GM12878 (cell line): ENCODE results near the gene HOOK2. TPM values are rescaled to one million over a fixed set of nuclear protein-coding genes. Genes with fewer than 3 reads are reported as not detected.
A peak's percentile ranks its signal among the peaks of the same experiment; 100 is the strongest.

Experiments
- ATAC-seq: fragments of 200-7000 bp; cut with Tn5 transposase; 3 replicates; pipeline ENCODE4 v1.9.1; 2020; ENCODE audit warnings: mild to moderate bottlenecking, moderate library complexity
- BruUV-seq: library from RNA; stranded (reverse); fragments of 400-500 nt; replicated peaks from 2 replicates; lab custom pipeline; 2021; lab: Mats Ljungman, UMichigan
- CTCF ChIA-PET: fragments of 300-600 bp; sonication (Branson Sonifier 250); formaldehyde crosslinking; extraction: SDS; loops from one replicate; lab custom pipeline; 2021; ENCODE audit warnings: inconsistent platforms; lab: Yijun Ruan, JAX
- POLR2A ChIA-PET: fragments of 350-600 bp; formaldehyde crosslinking; extraction: SDS; loops from one replicate; lab custom pipeline; 2021; ENCODE audit warnings: inconsistent platforms; lab: Charles Lee
- RAD21 ChIA-PET: fragments of 300-600 bp; sonication (Branson Sonifier 250); formaldehyde crosslinking; loops from one replicate; lab custom pipeline; 2023; ENCODE audit warnings: antibody characterized with exemption; ENCODE audit not compliant: unreplicated experiment; lab: Charles Lee
- SMC1A ChIA-PET: fragments of 300-600 bp; sonication (Branson Sonifier 250); formaldehyde crosslinking; loops from one replicate; lab custom pipeline; 2023; ENCODE audit not compliant: unreplicated experiment, uncharacterized antibody; lab: Charles Lee
- DNase-seq: peaks from one replicate; pipeline ENCODE4 v3.0.0-alpha.2; 2011; ENCODE audit warnings: low read depth, low spot score
- FAIRE-seq: peaks from 3 replicates; lab custom pipeline; 2011; peaks lifted over from hg19 to GRCh38; lab: Jason Lieb, UNC
- H2AFZ ChIP-seq: 2 replicates; pipeline ENCODE4 v1.6.0; 2011; ENCODE audit warnings: low read depth, low read length, control low read depth; ENCODE audit not compliant: control insufficient read depth
- H3K27ac ChIP-seq: 2 replicates; pipeline ENCODE4 v1.5.1; 2011; ENCODE audit warnings: control low read depth; ENCODE audit not compliant: control insufficient read depth, insufficient read depth
- H3K27me3 ChIP-seq, 2 experiments: replicated peaks in 1 of 2; 2 replicates each; pipeline versions ENCODE4 v1.6.0 to v1.6.1; 2011; ENCODE audit warnings: low read length in 1 of 2; ENCODE audit not compliant: control insufficient read depth in 2 of 2, insufficient read depth in 2 of 2
- H3K36me3 ChIP-seq, 2 experiments: 2 replicates each; pipeline ENCODE4 v1.5.1; 2011; ENCODE audit warnings: low read length in 1 of 2; ENCODE audit not compliant: control insufficient read depth in 2 of 2, insufficient read depth in 2 of 2
- H3K4me1 ChIP-seq: 2 replicates; pipeline ENCODE4 v1.6.1; 2011; ENCODE audit warnings: mild to moderate bottlenecking, low read length, moderate library complexity, mixed read lengths; ENCODE audit not compliant: control insufficient read depth, insufficient read depth
- H3K4me2 ChIP-seq: 2 replicates; pipeline ENCODE4 v1.6.0; 2011; ENCODE audit warnings: control low read depth; ENCODE audit not compliant: control insufficient read depth, insufficient read depth
- H3K4me3 ChIP-seq: fragments of 200-600 bp; sonication (generic); 2 replicates; pipeline ENCODE4 v1.5.1; 2016
- H3K79me2 ChIP-seq: 2 replicates; pipeline ENCODE4 v1.6.0; 2011; ENCODE audit warnings: low read length; ENCODE audit not compliant: control insufficient read depth, insufficient read depth
- H3K9ac ChIP-seq: 2 replicates; pipeline ENCODE4 v1.8.0; 2011; ENCODE audit warnings: low read length, control low read depth, mixed read lengths; ENCODE audit not compliant: control insufficient read depth, insufficient read depth
- H3K9me3 ChIP-seq: replicated peaks from 3 replicates; pipeline ENCODE4 v1.5.1; 2011; ENCODE audit warnings: mild to moderate bottlenecking, low read length; ENCODE audit not compliant: control insufficient read depth, insufficient read depth
- H4K20me1 ChIP-seq: 2 replicates; pipeline ENCODE4 v1.6.0; 2011; ENCODE audit not compliant: control insufficient read depth, insufficient read depth
- BCL11A ChIP-seq: IDR thresholded peaks from 2 replicates; pipeline ENCODE4 v1.6.1; 2011; ENCODE audit warnings: low read depth, low read length
- EGR1 ChIP-seq, 2 experiments: IDR thresholded peaks; 1 replicate in 1 of 2; 2 replicates in 1 of 2; pipeline ENCODE4 v1.6.1; 2011 to 2012; ENCODE audit warnings: low read depth in 2 of 2, low read length in 2 of 2, borderline replicate concordance in 1 of 2, mild to moderate bottlenecking in 1 of 2, moderate library complexity in 1 of 2
- GATAD2B ChIP-seq: fragments of 450-650 bp; conservative IDR thresholded peaks from 2 replicates; pipeline ENCODE4 v1.6.1; 2017; ENCODE audit warnings: low read depth, mild to moderate bottlenecking, moderate library complexity
- HDGF ChIP-seq: fragments of 450-650 bp; IDR thresholded peaks from 2 replicates; pipeline ENCODE4 v1.6.1; 2016; ENCODE audit warnings: antibody characterized with exemption
- LARP7 ChIP-seq: fragments of 450-650 bp; IDR thresholded peaks from 2 replicates; pipeline ENCODE4 v1.6.1; 2017; ENCODE audit warnings: mild to moderate bottlenecking
- MYC ChIP-seq: IDR thresholded peaks from 2 replicates; pipeline ENCODE4 v1.6.1; 2011; ENCODE audit warnings: mild to moderate bottlenecking, low read length, moderate library complexity, inconsistent platforms; ENCODE audit not compliant: insufficient read depth, insufficient replicate concordance, insufficient read length, severe bottlenecking
- NR2F1 ChIP-seq: fragments of 450-650 bp; conservative IDR thresholded peaks from 2 replicates; pipeline ENCODE4 v1.6.1; 2017; ENCODE audit warnings: mild to moderate bottlenecking
- POLR2A ChIP-seq: IDR thresholded peaks from 2 replicates; pipeline ENCODE4 v1.6.1; 2011; ENCODE audit warnings: low read depth, mild to moderate bottlenecking, low read length
- SMARCA5 ChIP-seq: fragments of 450-650 bp; IDR thresholded peaks from 2 replicates; pipeline ENCODE4 v1.6.1; 2017; ENCODE audit warnings: mild to moderate bottlenecking
- TCF12 ChIP-seq: IDR thresholded peaks from 2 replicates; pipeline ENCODE4 v1.6.1; 2011; ENCODE audit warnings: low read depth, mild to moderate bottlenecking, low read length
- TCF3 ChIP-seq: IDR thresholded peaks from 2 replicates; pipeline ENCODE4 v1.6.1; 2012; ENCODE audit warnings: low read depth, mild to moderate bottlenecking, low read length, borderline replicate concordance; ENCODE audit not compliant: insufficient read depth
- WGBS: methylation state at CpG from one replicate; pipeline ENCODE4 v1.1.6; 2016; ENCODE audit warnings: low lambda C conversion rate; ENCODE audit not compliant: insufficient replicate concordance, insufficient coverage; ENCODE audit errors: missing lambda C conversion rate; 5-methylcytosine and 5-hydroxymethylcytosine counted together
- in situ Hi-C: fragments of 300-500 bp; cut with MboI; formaldehyde crosslinking; loops from 9 replicates; pipeline ENCODE4 v1.14.3; 2018; ENCODE audit warnings: mixed read lengths
- intact Hi-C: fragments of 100-400 bp; cut with micrococcal nuclease; formaldehyde crosslinking; loops from one replicate; pipeline ENCODE4 v1.14.2; 2022; ENCODE audit not compliant: unreplicated experiment
- polyA plus RNA-seq, 11 experiments: library from polyadenylated mRNA; depleted of rRNA in 4 of 11; unstranded in 6 of 11; stranded (reverse) in 5 of 11; fragments of >200 nt; fragmentation: Nextera tagmentation in 4 of 11; fragmentation: Illumina TruSeq in 1 of 11; extraction: Ambion mirVana in 4 of 11; extraction: Trizol in 1 of 11; gene quantifications; 1 replicate in 1 of 11; 2 replicates in 10 of 11; pipeline versions ENCODE4 v1.2.1 to v1.2.3, GENCODE V29; 2011 to 2016; ENCODE audit warnings: inconsistent platforms in 2 of 11, missing spikeins in 2 of 11, low read depth in 1 of 11
- total RNA-seq, 4 experiments: library from RNA; depleted of rRNA in 3 of 4; stranded (reverse); fragments of >200 nt in 3 of 4; fragmentation: Illumina TruSeq in 1 of 4; extraction: Trizol in 1 of 4; gene quantifications; 2 replicates each; pipeline versions ENCODE4 v1.2.1 to v1.2.3, GENCODE V29; 2013 to 2021
- TF ChIP-seq, protein P1 (sequence below): IDR thresholded peaks from 2 replicates; pipeline ENCODE4 v1.6.1; 2012; ENCODE audit warnings: low read depth, low read length, improper control_type of control experiment
- TF ChIP-seq, protein P2 (sequence below): fragments of 450-650 bp; IDR thresholded peaks from 2 replicates; pipeline ENCODE4 v1.6.1; 2016; ENCODE audit warnings: mild to moderate bottlenecking
- TF ChIP-seq, protein P3 (sequence below), 3 experiments: IDR thresholded peaks in 2 of 3; conservative IDR thresholded peaks in 1 of 3; 2 replicates each; pipeline ENCODE4 v1.5.1; 2011; ENCODE audit warnings: low read depth in 3 of 3, low read length in 3 of 3, mild to moderate bottlenecking in 3 of 3, control low read depth in 2 of 3, moderate library complexity in 2 of 3, inconsistent platforms in 1 of 3, mixed read lengths in 1 of 3; ENCODE audit not compliant: control insufficient read depth in 2 of 3, insufficient read depth in 1 of 3; ENCODE audit errors: extremely low read depth in 1 of 3

Gene HOOK2
- total and polyA plus RNA-seq, 10 of the 15 experiments (the other 5 are each of a cell fraction or from before 2014, with no cell fraction given): 1.5 to 9.6 (median 6.2) TPM

DNA sequence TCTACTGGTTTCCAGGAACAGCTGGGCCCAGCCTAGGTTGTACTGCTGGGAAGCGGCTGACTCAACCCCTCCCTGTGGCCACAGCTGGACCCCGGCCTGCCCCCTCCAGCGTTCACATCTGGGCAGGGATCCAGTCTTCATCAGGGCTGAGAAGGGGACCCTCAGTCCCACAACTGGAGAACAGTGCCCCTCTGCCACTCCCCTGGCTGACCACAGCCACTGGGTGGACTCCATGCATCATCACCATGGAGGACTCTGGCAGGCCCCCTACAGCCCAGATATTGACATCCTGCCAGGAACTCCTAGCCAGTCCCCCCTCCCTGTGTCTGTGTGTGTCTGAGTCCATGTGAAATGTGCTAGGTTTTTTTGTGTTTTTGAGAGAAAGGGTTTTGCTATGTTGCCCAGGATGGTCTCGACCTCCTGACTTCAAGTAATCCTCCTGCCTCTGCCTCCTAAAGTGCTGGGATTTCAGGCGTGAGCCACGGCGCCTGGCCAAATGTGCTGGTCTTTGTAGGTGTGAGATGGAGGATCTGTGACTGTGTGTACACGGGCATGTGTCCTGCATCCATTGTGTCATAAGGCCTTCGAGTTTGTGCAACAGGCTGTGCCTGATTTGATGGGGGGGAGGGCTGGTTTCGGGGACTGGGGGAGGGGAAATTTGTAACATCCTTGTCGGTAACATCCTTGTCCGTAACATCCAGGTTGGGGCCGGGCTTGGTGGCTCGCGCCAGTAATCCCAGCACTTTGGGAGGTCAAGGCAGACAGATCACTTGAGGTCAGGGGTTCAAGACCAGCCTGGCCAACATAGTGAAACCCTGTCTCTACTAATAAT is 4.0 kb upstream of the HOOK2 start:
- POLR2A ChIA-PET: interaction anchor here (1.6 to 9.3 kb wide), 3 partner anchors 9 to 21 kb away, joined by 6 to 303 read pairs (median 66); partner anchors contain the start of gene JUNB
- H4K20me1 ChIP-seq: no peaks in the 10 kb centered on the region
- CTCF ChIA-PET: interaction anchor here (1.3 to 12.1 kb wide), 7 partner anchors 8 to 68 kb away, joined by 4 to 537 read pairs (median 18); partner anchors contain the start of genes JUNB, PRDX2, RNASEH2A and THSD8
- SMC1A ChIA-PET: interaction anchor here (1.0 to 8.4 kb wide), 6 partner anchors 8 to 186 kb away, joined by 3 to 240 read pairs (median 11); partner anchors contain the start of gene JUNB
- peak overlapping the region; percentile 99 for H3K4me2 ChIP-seq
- H3K27me3 ChIP-seq: no peaks in the 10 kb centered on the region
- intact Hi-C loops: no loop called here
- RAD21 ChIA-PET: interaction anchor here (1.3 to 4.8 kb wide), 4 partner anchors 8 to 112 kb away, joined by 3 to 303 read pairs (median 31); partner anchors contain the start of genes GCDH and JUNB
- no TSS peak for BruUV-seq
- FAIRE-seq: no peak
- H3K36me3 ChIP-seq: no peaks in the 10 kb centered on the region
- 58% methylated on average over 15 of the region's 15 CpGs for WGBS
- H3K27ac ChIP-seq: peak overlapping the region; percentile 91
- no peaks in the 10 kb centered on the region for H3K9me3 ChIP-seq
- peak overlapping the region; percentile 78; the same call in 1 of the 2 replicates for H2AFZ ChIP-seq
- H3K4me1 ChIP-seq: peaks cover 45% of the 10 kb centered on the region
- ATAC-seq: peak; percentile 4; the same call in 1 of the 3 replicates
- in situ Hi-C loops: no loop called here
- peaks cover 9% of the 10 kb centered on the region for H3K79me2 ChIP-seq
- peak overlapping the region; percentile 76 for H3K4me3 ChIP-seq
- H3K9ac ChIP-seq: peak overlapping the region; percentile 94
- TF ChIP-seq NR2F1 (0 out of 2 replicates have a peak, but pooled peaks have one; percentile 16), TCF3 (0 out of 2 replicates have a peak, but pooled peaks have one; percentile 37), TCF12 (peak; percentile 62; the same call in 1 of the 2 replicates), SMARCA5 (no peak), POLR2A (peak; percentile 58; the same call in 1 of the 2 replicates), GATAD2B (peak; percentile 83), BCL11A (no peak), EGR1 (IDR thresholded peaks at IDR 0.05; ENCODE audit: borderline replicate concordance in 1 of 2, low read depth in 2 of 2, low read length in 2 of 2) (0 out of 3 replicates have a peak, but pooled peaks of 1 of the 2 experiments have one; percentile 25), MYC (no peak), HDGF (peak; percentile 43; the same call in 1 of the 2 replicates), LARP7 (0 out of 2 replicates have a peak, but pooled peaks have one; percentile 46)
- TF ChIP-seq, protein P1, sequence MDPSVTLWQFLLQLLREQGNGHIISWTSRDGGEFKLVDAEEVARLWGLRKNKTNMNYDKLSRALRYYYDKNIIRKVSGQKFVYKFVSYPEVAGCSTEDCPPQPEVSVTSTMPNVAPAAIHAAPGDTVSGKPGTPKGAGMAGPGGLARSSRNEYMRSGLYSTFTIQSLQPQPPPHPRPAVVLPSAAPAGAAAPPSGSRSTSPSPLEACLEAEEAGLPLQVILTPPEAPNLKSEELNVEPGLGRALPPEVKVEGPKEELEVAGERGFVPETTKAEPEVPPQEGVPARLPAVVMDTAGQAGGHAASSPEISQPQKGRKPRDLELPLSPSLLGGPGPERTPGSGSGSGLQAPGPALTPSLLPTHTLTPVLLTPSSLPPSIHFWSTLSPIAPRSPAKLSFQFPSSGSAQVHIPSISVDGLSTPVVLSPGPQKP: no peak
- TF ChIP-seq, protein P2, sequence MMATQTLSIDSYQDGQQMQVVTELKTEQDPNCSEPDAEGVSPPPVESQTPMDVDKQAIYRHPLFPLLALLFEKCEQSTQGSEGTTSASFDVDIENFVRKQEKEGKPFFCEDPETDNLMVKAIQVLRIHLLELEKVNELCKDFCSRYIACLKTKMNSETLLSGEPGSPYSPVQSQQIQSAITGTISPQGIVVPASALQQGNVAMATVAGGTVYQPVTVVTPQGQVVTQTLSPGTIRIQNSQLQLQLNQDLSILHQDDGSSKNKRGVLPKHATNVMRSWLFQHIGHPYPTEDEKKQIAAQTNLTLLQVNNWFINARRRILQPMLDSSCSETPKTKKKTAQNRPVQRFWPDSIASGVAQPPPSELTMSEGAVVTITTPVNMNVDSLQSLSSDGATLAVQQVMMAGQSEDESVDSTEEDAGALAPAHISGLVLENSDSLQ: peak; percentile 29; the same call in 1 of the 2 replicates
- TF ChIP-seq, protein P3, sequence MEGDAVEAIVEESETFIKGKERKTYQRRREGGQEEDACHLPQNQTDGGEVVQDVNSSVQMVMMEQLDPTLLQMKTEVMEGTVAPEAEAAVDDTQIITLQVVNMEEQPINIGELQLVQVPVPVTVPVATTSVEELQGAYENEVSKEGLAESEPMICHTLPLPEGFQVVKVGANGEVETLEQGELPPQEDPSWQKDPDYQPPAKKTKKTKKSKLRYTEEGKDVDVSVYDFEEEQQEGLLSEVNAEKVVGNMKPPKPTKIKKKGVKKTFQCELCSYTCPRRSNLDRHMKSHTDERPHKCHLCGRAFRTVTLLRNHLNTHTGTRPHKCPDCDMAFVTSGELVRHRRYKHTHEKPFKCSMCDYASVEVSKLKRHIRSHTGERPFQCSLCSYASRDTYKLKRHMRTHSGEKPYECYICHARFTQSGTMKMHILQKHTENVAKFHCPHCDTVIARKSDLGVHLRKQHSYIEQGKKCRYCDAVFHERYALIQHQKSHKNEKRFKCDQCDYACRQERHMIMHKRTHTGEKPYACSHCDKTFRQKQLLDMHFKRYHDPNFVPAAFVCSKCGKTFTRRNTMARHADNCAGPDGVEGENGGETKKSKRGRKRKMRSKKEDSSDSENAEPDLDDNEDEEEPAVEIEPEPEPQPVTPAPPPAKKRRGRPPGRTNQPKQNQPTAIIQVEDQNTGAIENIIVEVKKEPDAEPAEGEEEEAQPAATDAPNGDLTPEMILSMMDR (IDR thresholded peaks at IDR 0.05 in 2 of 3, conservative IDR thresholded peaks at IDR 0.05 in 1 of 3; ENCODE audit: control insufficient read depth in 2 of 3, extremely low read depth in 1 of 3, insufficient read depth in 1 of 3, low read depth in 3 of 3, low read length in 3 of 3): peak in 2 of 3 experiments; percentile 18 to 30; a peak in 3 of 6 replicates
- TF ChIP-seq, all 136 proteins: peak for 10
- no peak for DNase-seq
